Measurements from ENCODE around the gene APOL3.
"Not testable (repeated sequence)": the region's sequence is repeated elsewhere in the genome, so short reads cannot be mapped to it uniquely, and the experiment has no call there.

DNA sequence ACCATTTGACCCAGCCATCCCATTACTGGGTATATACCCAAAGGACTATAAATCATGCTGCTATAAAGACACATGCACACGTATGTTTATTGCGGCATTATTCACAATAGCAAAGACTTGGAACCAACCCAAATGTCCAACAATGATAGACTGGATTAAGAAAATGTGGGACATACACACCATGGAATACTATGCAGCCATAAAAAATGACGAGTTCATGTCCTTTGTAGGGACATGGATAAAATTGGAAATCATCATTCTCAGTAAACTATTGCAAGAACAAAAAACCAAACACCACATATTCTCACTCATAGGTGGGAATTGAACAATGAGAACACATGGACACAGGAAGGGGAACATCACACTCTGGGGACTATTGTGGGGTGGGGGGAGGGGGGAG lies 69.8 kb downstream of the APOL3 start:
- TF ChIP-seq POLR2A (IDR thresholded peaks at IDR 0.05; ENCODE audit: low read length); GATA1 (IDR thresholded peaks at IDR 0.05; ENCODE audit: low read depth, low read length): not testable (repeated sequence)
